Measurements from ENCODE around the gene DHPS.

The DHPS gene

GRCh38 chr19:12642506-12642905, 39.2 kb downstream of the DHPS start:
- no peak for DNase-seq (ENCODE audit: low read depth)

- no peak for DNase-seq (ENCODE audit: low read depth)
Measured at GRCh38 chr19:12641456-12641855, 40.2 kb downstream of the DHPS start.

GRCh38 chr19:12639901-12640613, 41.6 kb downstream of the DHPS start:
- peak; percentile 76 for DNase-seq (ENCODE audit: low read depth)

- no peak for DNase-seq (ENCODE audit: low read depth)
Measured at GRCh38 chr19:12638611-12639182, 43.0 kb downstream of the DHPS start.

GRCh38 chr19:12636631-12637030, 45.0 kb downstream of the DHPS start:
- DNase-seq (ENCODE audit: low read depth): no peak

GRCh38 chr19:12629215-12629614, 52.5 kb downstream of the DHPS start:
- DNase-seq (ENCODE audit: low read depth): no peak

- no peak for DNase-seq (ENCODE audit: low read depth)
Measured at GRCh38 chr19:12628040-12629022, 53.3 kb downstream of the DHPS start.

- no peak for DNase-seq (ENCODE audit: low read depth)
Measured at GRCh38 chr19:12626958-12627357, 54.7 kb downstream of the DHPS start.
